ENCODE measurements around the gene GLYR1.

GRCh38 chr16:4763791-4764190 lies 83.3 kb downstream of the GLYR1 start:
- TF ChIP-seq, protein P1, sequence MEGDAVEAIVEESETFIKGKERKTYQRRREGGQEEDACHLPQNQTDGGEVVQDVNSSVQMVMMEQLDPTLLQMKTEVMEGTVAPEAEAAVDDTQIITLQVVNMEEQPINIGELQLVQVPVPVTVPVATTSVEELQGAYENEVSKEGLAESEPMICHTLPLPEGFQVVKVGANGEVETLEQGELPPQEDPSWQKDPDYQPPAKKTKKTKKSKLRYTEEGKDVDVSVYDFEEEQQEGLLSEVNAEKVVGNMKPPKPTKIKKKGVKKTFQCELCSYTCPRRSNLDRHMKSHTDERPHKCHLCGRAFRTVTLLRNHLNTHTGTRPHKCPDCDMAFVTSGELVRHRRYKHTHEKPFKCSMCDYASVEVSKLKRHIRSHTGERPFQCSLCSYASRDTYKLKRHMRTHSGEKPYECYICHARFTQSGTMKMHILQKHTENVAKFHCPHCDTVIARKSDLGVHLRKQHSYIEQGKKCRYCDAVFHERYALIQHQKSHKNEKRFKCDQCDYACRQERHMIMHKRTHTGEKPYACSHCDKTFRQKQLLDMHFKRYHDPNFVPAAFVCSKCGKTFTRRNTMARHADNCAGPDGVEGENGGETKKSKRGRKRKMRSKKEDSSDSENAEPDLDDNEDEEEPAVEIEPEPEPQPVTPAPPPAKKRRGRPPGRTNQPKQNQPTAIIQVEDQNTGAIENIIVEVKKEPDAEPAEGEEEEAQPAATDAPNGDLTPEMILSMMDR (IDR thresholded peaks at IDR 0.05): no peak
- TF ChIP-seq EZH2 (IDR thresholded peaks at IDR 0.05): no peak
- no peak for TF ChIP-seq EZH2phosphoT487 (IDR thresholded peaks at IDR 0.05)
